Liver (tissue), 3 donors: ENCODE results near the gene IL7R.

Experiments used
- EGR1 ChIP-seq, 2 donors: IDR thresholded peaks; 2 replicates each; pipeline ENCODE4 v1.6.1; 2016 to 2018; ENCODE audit warnings: antibody characterized with exemption in 2 of 2, low read depth in 2 of 2
- HNF4A ChIP-seq, 2 donors: conservative IDR thresholded peaks; 2 replicates each; pipeline ENCODE4 v1.6.1; 2016; ENCODE audit warnings: antibody characterized with exemption in 2 of 2, mild to moderate bottlenecking in 2 of 2
- JUND ChIP-seq, 2 donors: IDR thresholded peaks; 2 replicates each; pipeline ENCODE4 v1.6.1; 2016; ENCODE audit warnings: antibody characterized with exemption in 2 of 2
- RAD21 ChIP-seq, 2 donors: IDR thresholded peaks; 2 replicates each; pipeline ENCODE4 v1.6.1; 2016; ENCODE audit warnings: antibody characterized with exemption in 2 of 2, mild to moderate bottlenecking in 2 of 2
- YY1 ChIP-seq: IDR thresholded peaks from 2 replicates; pipeline ENCODE4 v1.6.1; 2016; ENCODE audit warnings: antibody characterized with exemption, mild to moderate bottlenecking
- TF ChIP-seq, protein P1 (sequence below): fragments of 150-350 bp; IDR thresholded peaks from 2 replicates; pipeline ENCODE4 v1.5.1; 2017; ENCODE audit warnings: improper control_type of control experiment, low read depth, low read length; ENCODE audit not compliant: missing input control
- TF ChIP-seq, protein P2 (sequence below): IDR thresholded peaks from 2 replicates; pipeline ENCODE4 v1.6.1; 2016; ENCODE audit warnings: antibody characterized with exemption
- donor health status: healthy.
- donor health status: healthy.

DNA sequence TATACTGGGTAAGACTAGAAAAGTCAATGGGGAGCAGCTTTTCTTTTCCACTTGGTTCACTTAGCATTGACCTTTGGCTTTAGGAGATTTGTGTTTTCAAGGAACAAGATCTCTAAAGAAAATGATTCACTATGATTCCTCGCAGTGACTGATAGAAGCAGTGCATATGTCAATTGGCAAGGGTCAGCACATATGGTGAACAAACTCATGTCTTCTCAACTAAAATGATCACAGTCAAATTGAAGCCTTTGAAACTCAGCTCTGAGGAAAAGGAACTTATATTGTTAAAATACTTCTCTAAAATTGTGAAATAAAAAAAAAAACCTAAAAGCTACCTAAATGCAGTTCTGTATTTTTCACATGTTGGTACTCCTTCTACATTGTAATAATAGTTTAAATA is 43.2 kb upstream of the IL7R start:
- TF ChIP-seq, protein P1, sequence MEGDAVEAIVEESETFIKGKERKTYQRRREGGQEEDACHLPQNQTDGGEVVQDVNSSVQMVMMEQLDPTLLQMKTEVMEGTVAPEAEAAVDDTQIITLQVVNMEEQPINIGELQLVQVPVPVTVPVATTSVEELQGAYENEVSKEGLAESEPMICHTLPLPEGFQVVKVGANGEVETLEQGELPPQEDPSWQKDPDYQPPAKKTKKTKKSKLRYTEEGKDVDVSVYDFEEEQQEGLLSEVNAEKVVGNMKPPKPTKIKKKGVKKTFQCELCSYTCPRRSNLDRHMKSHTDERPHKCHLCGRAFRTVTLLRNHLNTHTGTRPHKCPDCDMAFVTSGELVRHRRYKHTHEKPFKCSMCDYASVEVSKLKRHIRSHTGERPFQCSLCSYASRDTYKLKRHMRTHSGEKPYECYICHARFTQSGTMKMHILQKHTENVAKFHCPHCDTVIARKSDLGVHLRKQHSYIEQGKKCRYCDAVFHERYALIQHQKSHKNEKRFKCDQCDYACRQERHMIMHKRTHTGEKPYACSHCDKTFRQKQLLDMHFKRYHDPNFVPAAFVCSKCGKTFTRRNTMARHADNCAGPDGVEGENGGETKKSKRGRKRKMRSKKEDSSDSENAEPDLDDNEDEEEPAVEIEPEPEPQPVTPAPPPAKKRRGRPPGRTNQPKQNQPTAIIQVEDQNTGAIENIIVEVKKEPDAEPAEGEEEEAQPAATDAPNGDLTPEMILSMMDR = no peak
- TF ChIP-seq HNF4A (conservative IDR thresholded peaks at IDR 0.05) (no peak), RAD21 (IDR thresholded peaks at IDR 0.05) (no peak), JUND (IDR thresholded peaks at IDR 0.05) (no peak), EGR1 (IDR thresholded peaks at IDR 0.05; ENCODE audit: low read depth in 2 of 2) (no peak), YY1 (no peak)
- TF ChIP-seq, protein P2, sequence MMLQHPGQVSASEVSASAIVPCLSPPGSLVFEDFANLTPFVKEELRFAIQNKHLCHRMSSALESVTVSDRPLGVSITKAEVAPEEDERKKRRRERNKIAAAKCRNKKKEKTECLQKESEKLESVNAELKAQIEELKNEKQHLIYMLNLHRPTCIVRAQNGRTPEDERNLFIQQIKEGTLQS = no peak
